IMR-90 (cell line): ENCODE measurements around the gene IGLL1. TPM values are rescaled to one million over a fixed set of nuclear protein-coding genes. Genes with fewer than 3 reads are reported as not detected.

Experiments
- ATAC-seq: fragments of 200-7000 bp; cut with Tn5 transposase; 2 replicates; pipeline ENCODE4 v1.9.1; 2020; ENCODE audit warnings: low read depth, mild to moderate bottlenecking, moderate library complexity
- BruUV-seq: library from RNA; stranded (reverse); fragments of 400-500 nt; replicated peaks from 2 replicates; lab custom pipeline; 2021; lab: Mats Ljungman, UMichigan
- CTCF ChIA-PET: fragments of 300-600 bp; formaldehyde crosslinking; extraction: SDS; loops from one replicate; lab custom pipeline; 2021; ENCODE audit warnings: antibody characterized with exemption; lab: Yijun Ruan, JAX
- POLR2A ChIA-PET: fragments of 300-600 bp; sonication (Branson Sonifier 250); formaldehyde crosslinking; loops from one replicate; lab custom pipeline; 2022; ENCODE audit warnings: antibody characterized with exemption; ENCODE audit not compliant: unreplicated experiment; lab: Charles Lee
- DNase-seq: peaks from one replicate; pipeline ENCODE4 v3.0.0; 2013
- H2AFZ ChIP-seq: replicated peaks from 2 replicates; pipeline ENCODE3; 2013; ENCODE audit warnings: low read length, mild to moderate bottlenecking; ENCODE audit not compliant: poor library complexity
- H2AK5ac ChIP-seq: 2 replicates; pipeline ENCODE4 v1.6.1; 2013; ENCODE audit warnings: low read depth, low read length, inconsistent platforms
- H2AK9ac ChIP-seq: replicated peaks from 2 replicates; pipeline ENCODE3; 2013; ENCODE audit warnings: mild to moderate bottlenecking, low read depth, low read length, moderate library complexity; ENCODE audit not compliant: poor library complexity
- H2BK120ac ChIP-seq: 2 replicates; pipeline ENCODE4 v1.6.1; 2013; ENCODE audit warnings: low read depth, low read length, inconsistent platforms
- H2BK15ac ChIP-seq: 3 replicates; pipeline ENCODE4 v1.6.1; 2013; ENCODE audit warnings: low read depth, low read length, inconsistent platforms
- H2BK20ac ChIP-seq: 2 replicates; pipeline ENCODE4 v1.6.1; 2013; ENCODE audit warnings: low read depth, mild to moderate bottlenecking, inconsistent platforms, low read length, moderate library complexity
- H2BK5ac ChIP-seq: 2 replicates; pipeline ENCODE4 v1.6.1; 2013; ENCODE audit warnings: mild to moderate bottlenecking, low read depth, low read length, inconsistent platforms; ENCODE audit not compliant: poor library complexity, severe bottlenecking
- H3K14ac ChIP-seq: replicated peaks from 2 replicates; pipeline ENCODE4 v1.6.1; 2013; ENCODE audit warnings: low read depth, low read length, inconsistent platforms
- H3K18ac ChIP-seq: 2 replicates; pipeline ENCODE4 v1.6.1; 2013; ENCODE audit warnings: low read depth, low read length, control low read depth
- H3K23ac ChIP-seq: 2 replicates; pipeline ENCODE4 v1.6.1; 2013; ENCODE audit warnings: low read depth, low read length, inconsistent platforms
- H3K27ac ChIP-seq: 2 replicates; pipeline ENCODE4 v1.5.1; 2013; ENCODE audit warnings: mild to moderate bottlenecking, control low read depth, low read length; ENCODE audit not compliant: insufficient read depth
- H3K27me3 ChIP-seq: 2 replicates; pipeline ENCODE4 v1.6.1; 2013; ENCODE audit warnings: low read length; ENCODE audit not compliant: control insufficient read depth, insufficient read depth
- H3K36me3 ChIP-seq: 2 replicates; pipeline ENCODE4 v1.6.1; 2013; ENCODE audit warnings: low read length, mixed read lengths; ENCODE audit not compliant: control insufficient read depth, insufficient read depth
- H3K4ac ChIP-seq: 2 replicates; pipeline ENCODE4 v1.6.1; 2013; ENCODE audit warnings: low read depth, low read length, inconsistent platforms
- H3K4me1 ChIP-seq: 2 replicates; pipeline ENCODE4 v1.6.1; 2013; ENCODE audit warnings: low read length, mixed read lengths; ENCODE audit not compliant: control insufficient read depth, insufficient read depth
- H3K4me2 ChIP-seq: 2 replicates; pipeline ENCODE4 v1.6.1; 2013; ENCODE audit warnings: low read depth, mild to moderate bottlenecking, control low read depth, low read length, moderate library complexity
- H3K4me3 ChIP-seq: 2 replicates; pipeline ENCODE4 v1.5.1; 2013; ENCODE audit warnings: low read depth, mild to moderate bottlenecking, control low read depth, low read length, moderate library complexity; ENCODE audit not compliant: insufficient read depth
- H3K56ac ChIP-seq: 2 replicates; pipeline ENCODE4 v1.6.1; 2013; ENCODE audit warnings: low read length, inconsistent platforms; ENCODE audit not compliant: insufficient read depth; ENCODE audit errors: extremely low read depth
- H3K79me1 ChIP-seq, 2 experiments: 2 replicates each; pipeline ENCODE4 v1.6.1; 2013; ENCODE audit warnings: low read length in 2 of 2, inconsistent platforms in 1 of 2, low read depth in 1 of 2
- H3K9ac ChIP-seq: 2 replicates; pipeline ENCODE4 v1.6.1; 2013; ENCODE audit warnings: low read depth, low read length, control low read depth
- H3K9me1 ChIP-seq: 2 replicates; pipeline ENCODE4 v1.6.1; 2013; ENCODE audit warnings: low read length, inconsistent platforms; ENCODE audit not compliant: insufficient read depth
- H3K9me3 ChIP-seq: 2 replicates; pipeline ENCODE4 v1.6.1; 2013; ENCODE audit warnings: low read length; ENCODE audit not compliant: control insufficient read depth, insufficient read depth
- H4K20me1 ChIP-seq: 2 replicates; pipeline ENCODE4 v1.6.1; 2013; ENCODE audit warnings: low read length, inconsistent platforms; ENCODE audit not compliant: insufficient read depth
- H4K5ac ChIP-seq: 2 replicates; pipeline ENCODE4 v1.6.1; 2013; ENCODE audit warnings: mild to moderate bottlenecking, low read depth, low read length, control low read depth
- H4K8ac ChIP-seq, 2 experiments: 2 replicates each; pipeline ENCODE4 v1.6.1; 2013; ENCODE audit warnings: low read depth in 2 of 2, low read length in 2 of 2, control low read depth in 1 of 2, inconsistent platforms in 1 of 2
- H4K91ac ChIP-seq: 2 replicates; pipeline ENCODE4 v1.6.1; 2013; ENCODE audit warnings: low read depth, low read length, inconsistent platforms; ENCODE audit not compliant: insufficient read depth
- BHLHE40 ChIP-seq: fragments of 150-350 bp; IDR thresholded peaks from 2 replicates; pipeline ENCODE4 v1.6.1; 2016; ENCODE audit warnings: mild to moderate bottlenecking, low read depth, low read length
- CEBPB ChIP-seq: IDR thresholded peaks from 2 replicates; pipeline ENCODE4 v1.6.1; 2012; ENCODE audit warnings: low read depth, low read length, improper control_type of control experiment
- CHD1 ChIP-seq: IDR thresholded peaks from 2 replicates; pipeline ENCODE4 v1.6.1; 2012; ENCODE audit warnings: low read depth, low read length, improper control_type of control experiment
- FOS ChIP-seq: fragments of 150-350 bp; IDR thresholded peaks from 2 replicates; pipeline ENCODE4 v1.6.1; 2016; ENCODE audit warnings: low read depth, low read length
- MAFK ChIP-seq: IDR thresholded peaks from 2 replicates; pipeline ENCODE4 v1.6.1; 2012; ENCODE audit warnings: low read depth, low read length, improper control_type of control experiment
- MAZ ChIP-seq: IDR thresholded peaks from 2 replicates; pipeline ENCODE4 v1.6.1; 2012; ENCODE audit warnings: low read depth, mild to moderate bottlenecking, low read length, improper control_type of control experiment, moderate library complexity, borderline replicate concordance
- MXI1 ChIP-seq: IDR thresholded peaks from 2 replicates; pipeline ENCODE4 v1.6.1; 2012; ENCODE audit warnings: low read depth, mild to moderate bottlenecking, low read length, moderate library complexity, borderline replicate concordance
- NFE2L2 ChIP-seq: fragments of 150-350 bp; IDR thresholded peaks from 2 replicates; pipeline ENCODE4 v1.6.1; 2016; ENCODE audit warnings: low read depth, mild to moderate bottlenecking, low read length
- POLR2A ChIP-seq: IDR thresholded peaks from 2 replicates; pipeline ENCODE4 v1.6.1; 2012; ENCODE audit warnings: mild to moderate bottlenecking, low read depth, low read length
- RAD21 ChIP-seq: IDR thresholded peaks from 2 replicates; pipeline ENCODE4 v1.6.1; 2012; ENCODE audit warnings: low read length, improper control_type of control experiment
- RCOR1 ChIP-seq: IDR thresholded peaks from 2 replicates; pipeline ENCODE4 v1.6.1; 2012; ENCODE audit warnings: mild to moderate bottlenecking, low read length, improper control_type of control experiment; ENCODE audit not compliant: insufficient replicate concordance
- RFX5 ChIP-seq: IDR thresholded peaks from 2 replicates; pipeline ENCODE4 v1.8.0; 2012; ENCODE audit warnings: low read depth, mild to moderate bottlenecking, low read length, moderate library complexity
- SMC3 ChIP-seq: fragments of 150-350 bp; IDR thresholded peaks from 2 replicates; pipeline ENCODE4 v1.6.1; 2016; ENCODE audit warnings: low read depth, mild to moderate bottlenecking, antibody characterized with exemption, low read length, moderate library complexity
- WGBS, 2 experiments: methylation state at CpG; one replicate each; pipeline versions ENCODE4 v1.1.5 to v1.1.7; 2013; ENCODE audit warnings: missing lambda C conversion rate in 2 of 2; ENCODE audit not compliant: insufficient read length in 1 of 2; ENCODE audit errors: extremely low coverage in 2 of 2; 5-methylcytosine and 5-hydroxymethylcytosine counted together
- dilution Hi-C: fragments of 300-500 bp; cut with HindIII; formaldehyde crosslinking; loops from one replicate; pipeline ENCODE4 v1.14.3; 2018; ENCODE audit warnings: low sequenced_read_pairs; ENCODE audit not compliant: unreplicated experiment
- in situ Hi-C: fragments of 300-500 bp; cut with MboI; formaldehyde crosslinking; loops from 3 replicates; pipeline ENCODE4 v1.14.3; 2019; ENCODE audit warnings: low sequenced_read_pairs, inconsistent platforms, mixed read lengths
- intact Hi-C: fragments of 100-400 bp; cut with micrococcal nuclease; formaldehyde crosslinking; loops from 2 replicates; pipeline ENCODE4 v1.10.0; 2022
- polyA plus RNA-seq, 3 experiments: library from polyadenylated mRNA; depleted of rRNA; stranded (reverse); fragments of >200 nt; gene quantifications; 2 replicates each; pipeline ENCODE4 v1.2.3, GENCODE V29; 2012; ENCODE audit warnings: low replicate concordance in 1 of 3
- total RNA-seq: library from RNA; depleted of rRNA; stranded (reverse); fragments of >200 nt; gene quantifications from 2 replicates; pipeline ENCODE4 v1.2.3, GENCODE V29; 2012
- TF ChIP-seq, protein P1 (sequence below): conservative IDR thresholded peaks from 2 replicates; pipeline ENCODE4 v1.5.1; 2012; ENCODE audit warnings: mild to moderate bottlenecking, low read depth, low read length, improper control_type of control experiment
- TF ChIP-seq, protein P2 (sequence below): fragments of 150-350 bp; IDR thresholded peaks from 2 replicates; pipeline ENCODE4 v1.6.1; 2017; ENCODE audit warnings: mild to moderate bottlenecking, antibody characterized with exemption, low read length, low read depth
- TF ChIP-seq, protein P3 (sequence below): fragments of 150-350 bp; IDR thresholded peaks from 2 replicates; pipeline ENCODE4 v1.6.1; 2016; ENCODE audit warnings: low read depth, mild to moderate bottlenecking, low read length, moderate library complexity, borderline replicate concordance

IGLL1 gene
- total and polyA plus RNA-seq, 2 of the 4 experiments (the other 2 are of a cell fraction) = not detected

DNA sequence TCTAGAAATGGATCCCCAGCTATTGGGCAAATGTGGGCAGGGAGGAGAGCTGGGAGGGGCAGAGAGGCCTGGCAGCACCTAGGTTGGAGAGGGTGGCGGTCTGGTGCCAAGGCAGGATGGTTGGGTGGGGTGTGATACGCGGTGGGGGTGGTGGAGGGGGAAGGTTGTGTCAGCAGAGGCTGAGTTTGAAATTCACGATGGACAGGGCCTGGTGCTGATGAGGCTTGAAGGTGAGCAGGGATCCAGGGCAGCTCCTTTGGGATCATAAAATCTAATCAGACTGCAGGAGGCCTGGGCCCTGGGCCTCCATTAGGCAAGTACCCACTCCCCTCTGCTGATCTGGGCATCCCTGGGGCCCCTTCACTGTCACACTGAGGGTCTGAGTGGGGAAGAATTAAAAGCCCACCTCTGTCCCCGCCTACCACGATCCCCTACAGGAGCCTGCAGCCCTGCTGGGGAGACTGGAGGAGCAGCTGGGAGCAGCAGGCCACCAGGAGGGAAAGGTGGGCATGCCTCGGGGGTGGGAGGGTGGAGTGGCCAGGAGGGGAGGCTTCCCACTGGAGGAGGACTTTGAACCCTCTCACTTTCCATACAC lies 24.0 kb downstream of the IGLL1 start:
- no peaks in the 10 kb centered on the region for H3K4me1 ChIP-seq
- H3K4me2 ChIP-seq = no peak overlapping the region
- no peaks in the 10 kb centered on the region for H3K79me1 ChIP-seq
- no peak overlapping the region for H2BK120ac ChIP-seq
- H3K4me3 ChIP-seq = no peak overlapping the region
- no peak overlapping the region for H3K27ac ChIP-seq
- no peaks in the 10 kb centered on the region for H3K9me1 ChIP-seq
- no peak overlapping the region for H2BK5ac ChIP-seq
- H3K4ac ChIP-seq = no peak overlapping the region
- H3K23ac ChIP-seq = no peak overlapping the region
- H4K8ac ChIP-seq = no peak overlapping the region
- H2AK9ac ChIP-seq = peak overlapping the region; percentile 37
- no peak overlapping the region for H2BK20ac ChIP-seq
- 31% methylated on average over 3 of the region's 7 CpGs; no CpG with 5 or more reads in 1 of the 2 experiments for WGBS, 2 experiments
- in situ Hi-C loops = no loop called here
- ChIA-PET POLR2A (no interaction called here), CTCF (no interaction called here)
- H3K56ac ChIP-seq = no peak overlapping the region
- intact Hi-C loops = no loop called here
- no peak for ATAC-seq
- no peak overlapping the region for H4K91ac ChIP-seq
- no peak overlapping the region for H3K18ac ChIP-seq
- dilution Hi-C loops = no loop called here
- no peaks in the 10 kb centered on the region for H4K20me1 ChIP-seq
- no peak overlapping the region for H4K5ac ChIP-seq
- no peak overlapping the region for H2AK5ac ChIP-seq
- H2AFZ ChIP-seq = no peak overlapping the region
- TF ChIP-seq RCOR1 (no peak), FOS (no peak), MXI1 (no peak), CHD1 (no peak), SMC3 (no peak), POLR2A (no peak), MAZ (no peak), BHLHE40 (no peak), NFE2L2 (no peak), CEBPB (no peak), RFX5 (no peak), RAD21 (no peak), MAFK (no peak)
- TF ChIP-seq, protein P1, sequence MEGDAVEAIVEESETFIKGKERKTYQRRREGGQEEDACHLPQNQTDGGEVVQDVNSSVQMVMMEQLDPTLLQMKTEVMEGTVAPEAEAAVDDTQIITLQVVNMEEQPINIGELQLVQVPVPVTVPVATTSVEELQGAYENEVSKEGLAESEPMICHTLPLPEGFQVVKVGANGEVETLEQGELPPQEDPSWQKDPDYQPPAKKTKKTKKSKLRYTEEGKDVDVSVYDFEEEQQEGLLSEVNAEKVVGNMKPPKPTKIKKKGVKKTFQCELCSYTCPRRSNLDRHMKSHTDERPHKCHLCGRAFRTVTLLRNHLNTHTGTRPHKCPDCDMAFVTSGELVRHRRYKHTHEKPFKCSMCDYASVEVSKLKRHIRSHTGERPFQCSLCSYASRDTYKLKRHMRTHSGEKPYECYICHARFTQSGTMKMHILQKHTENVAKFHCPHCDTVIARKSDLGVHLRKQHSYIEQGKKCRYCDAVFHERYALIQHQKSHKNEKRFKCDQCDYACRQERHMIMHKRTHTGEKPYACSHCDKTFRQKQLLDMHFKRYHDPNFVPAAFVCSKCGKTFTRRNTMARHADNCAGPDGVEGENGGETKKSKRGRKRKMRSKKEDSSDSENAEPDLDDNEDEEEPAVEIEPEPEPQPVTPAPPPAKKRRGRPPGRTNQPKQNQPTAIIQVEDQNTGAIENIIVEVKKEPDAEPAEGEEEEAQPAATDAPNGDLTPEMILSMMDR = no peak
- TF ChIP-seq, protein P2, sequence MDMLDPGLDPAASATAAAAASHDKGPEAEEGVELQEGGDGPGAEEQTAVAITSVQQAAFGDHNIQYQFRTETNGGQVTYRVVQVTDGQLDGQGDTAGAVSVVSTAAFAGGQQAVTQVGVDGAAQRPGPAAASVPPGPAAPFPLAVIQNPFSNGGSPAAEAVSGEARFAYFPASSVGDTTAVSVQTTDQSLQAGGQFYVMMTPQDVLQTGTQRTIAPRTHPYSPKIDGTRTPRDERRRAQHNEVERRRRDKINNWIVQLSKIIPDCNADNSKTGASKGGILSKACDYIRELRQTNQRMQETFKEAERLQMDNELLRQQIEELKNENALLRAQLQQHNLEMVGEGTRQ = no peak
- TF ChIP-seq, protein P3, sequence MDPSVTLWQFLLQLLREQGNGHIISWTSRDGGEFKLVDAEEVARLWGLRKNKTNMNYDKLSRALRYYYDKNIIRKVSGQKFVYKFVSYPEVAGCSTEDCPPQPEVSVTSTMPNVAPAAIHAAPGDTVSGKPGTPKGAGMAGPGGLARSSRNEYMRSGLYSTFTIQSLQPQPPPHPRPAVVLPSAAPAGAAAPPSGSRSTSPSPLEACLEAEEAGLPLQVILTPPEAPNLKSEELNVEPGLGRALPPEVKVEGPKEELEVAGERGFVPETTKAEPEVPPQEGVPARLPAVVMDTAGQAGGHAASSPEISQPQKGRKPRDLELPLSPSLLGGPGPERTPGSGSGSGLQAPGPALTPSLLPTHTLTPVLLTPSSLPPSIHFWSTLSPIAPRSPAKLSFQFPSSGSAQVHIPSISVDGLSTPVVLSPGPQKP = no peak
- peaks cover 6% of the 10 kb centered on the region; the same call in 1 of the 2 replicates for H3K27me3 ChIP-seq
- H3K9me3 ChIP-seq = no peaks in the 10 kb centered on the region
- H2BK15ac ChIP-seq = no peak overlapping the region
- H3K14ac ChIP-seq = no peak overlapping the region
- BruUV-seq = no TSS peak
- H3K36me3 ChIP-seq = no peaks in the 10 kb centered on the region
- DNase-seq = no peak
- H3K9ac ChIP-seq = no peak overlapping the region
